Measurements from ENCODE around the gene CCDC192. TPM values are rescaled to one million over a fixed set of nuclear protein-coding genes. Genes with fewer than 3 reads are reported as not detected.

Gene CCDC192
- total and polyA plus RNA-seq, 2 donors (not counting 3 experiments of a cell fraction or from before 2014, with no cell fraction given): not detected

GRCh38 chr5:127774221-127774620 lies 71.0 kb downstream of the CCDC192 start:
- no peaks in the 10 kb centered on the region for H4K20me1 ChIP-seq (replicated peaks; ENCODE audit: control insufficient read depth, extremely low read depth, insufficient read depth, low read length)
- H3K27ac ChIP-seq (ENCODE audit: insufficient read depth, low read depth, low read length): no peak overlapping the region
- H2AFZ ChIP-seq (ENCODE audit: low read depth, low read length): no peak overlapping the region
- dilution Hi-C loops (cut with MboI; ENCODE audit: extremely low pct_ligation_motif_present, low sequenced_read_pairs): no loop called here
- no peak overlapping the region for H3K4me3 ChIP-seq (replicated peaks in 1 of 3; ENCODE audit: insufficient read depth in 1 of 3, low read depth in 1 of 3, low read length in 3 of 3)
- no peaks in the 10 kb centered on the region for H3K36me3 ChIP-seq (ENCODE audit: control insufficient read depth in 2 of 2, extremely low read depth in 1 of 2, insufficient read depth in 2 of 2, low read length in 2 of 2)
- DNase-seq (ENCODE audit: low read depth, low spot score): no peak
- BruUV-seq (replicated peaks): no TSS peak
- no peaks in the 10 kb centered on the region for H3K9me3 ChIP-seq (replicated peaks; ENCODE audit: control insufficient read depth, insufficient read depth, low read length)
- POLR2A ChIA-PET: no interaction called here
- intact Hi-C loops (cut with micrococcal nuclease): no loop called here
- no peak for FAIRE-seq
- CTCF ChIA-PET: no interaction called here
- TF ChIP-seq POLR2A (IDR thresholded peaks at IDR 0.05; ENCODE audit: low read depth, low read length): no peak
- TF ChIP-seq JUN (IDR thresholded peaks at IDR 0.05; ENCODE audit: borderline replicate concordance, insufficient read depth, insufficient read length, low read depth): no peak
- no peak for TF ChIP-seq FOS (IDR thresholded peaks at IDR 0.05; ENCODE audit: borderline replicate concordance, insufficient read depth, low read length)
- TF ChIP-seq MAX (IDR thresholded peaks at IDR 0.05; ENCODE audit: insufficient read depth, insufficient read length): no peak
- no peak for TF ChIP-seq MYC (IDR thresholded peaks at IDR 0.05; ENCODE audit: low read depth, low read length)
- no peak for TF ChIP-seq GATA2 (IDR thresholded peaks at IDR 0.05; ENCODE audit: insufficient read depth, insufficient read length, low read depth, low read length)
- TF ChIP-seq EZH2 (IDR thresholded peaks at IDR 0.05; ENCODE audit: borderline replicate concordance, low read depth, low read length, severe bottlenecking): no peak
- no peak for TF ChIP-seq CTCF (IDR thresholded peaks at IDR 0.05; ENCODE audit: extremely low read depth in 1 of 2, insufficient read depth in 1 of 2, low read depth in 1 of 2, low read length in 2 of 2)
- no peak for TF ChIP-seq POLR2AphosphoS5 (IDR thresholded peaks at IDR 0.05; ENCODE audit: insufficient read depth, low read depth, low read length)
- H3K27me3 ChIP-seq (ENCODE audit: control insufficient read depth in 2 of 2, insufficient read depth in 2 of 2, low read length in 2 of 2): no peaks in the 10 kb centered on the region
- no peak overlapping the region for H3K4me2 ChIP-seq (ENCODE audit: insufficient read depth, low read length)
- no peaks in the 10 kb centered on the region for H3K79me2 ChIP-seq (ENCODE audit: control insufficient read depth, insufficient read depth, low read length)
- H3K9me1 ChIP-seq (replicated peaks; ENCODE audit: control insufficient read depth, extremely low read depth, insufficient read depth, low read length): no peaks in the 10 kb centered on the region
- H3K9ac ChIP-seq (replicated peaks; ENCODE audit: extremely low read depth, insufficient read depth, low read length): no peak overlapping the region
- H3K4me1 ChIP-seq (ENCODE audit: control insufficient read depth, extremely low read depth, insufficient read depth, low read length): no peaks in the 10 kb centered on the region

Data from endothelial cell of umbilical vein (primary cell).